SK-N-SH treated with all-trans-retinoic acid at 6 μM for 48 hours (cell line): ENCODE results near the gene MGMT.

ENCODE experiments used
- ATAC-seq: fragments of 200-7000 bp; cut with Tn5 transposase; 3 replicates; pipeline ENCODE4 v1.9.1; 2020; ENCODE audit warnings: mild to moderate bottlenecking, moderate library complexity
- ARNTL ChIP-seq: fragments of 450-650 bp; formaldehyde crosslinking; IDR thresholded peaks from 2 replicates; pipeline ENCODE4 v1.5.0; 2020; ENCODE audit warnings: low read depth, mild to moderate bottlenecking, moderate library complexity, borderline replicate concordance
- BACH2 ChIP-seq: fragments of 250-450 bp; sonication (Bioruptor Pico); IDR thresholded peaks from 2 replicates; pipeline ENCODE4 v1.9.0; 2021; ENCODE audit warnings: mild to moderate bottlenecking, borderline replicate concordance
- CSDC2 ChIP-seq: fragments of 250-450 bp; sonication (Bioruptor Pico); IDR thresholded peaks from 2 replicates; pipeline ENCODE4 v1.5.0; 2020; ENCODE audit warnings: mild to moderate bottlenecking, moderate library complexity
- ESRRG ChIP-seq: fragments of 250-450 bp; sonication (Bioruptor Pico); IDR thresholded peaks from 2 replicates; pipeline ENCODE4 v1.6.1; 2021; ENCODE audit warnings: mild to moderate bottlenecking
- GLIS3 ChIP-seq: fragments of 250-450 bp; sonication (Bioruptor Pico); IDR thresholded peaks from 2 replicates; pipeline ENCODE4 v1.5.0; 2020; ENCODE audit warnings: mild to moderate bottlenecking, moderate library complexity
- ISL1 ChIP-seq: fragments of 250-450 bp; sonication (Bioruptor Pico); IDR thresholded peaks from 2 replicates; pipeline ENCODE4 v2.1.2; 2022; ENCODE audit warnings: mild to moderate bottlenecking, moderate library complexity
- OSR1 ChIP-seq: fragments of 250-450 bp; sonication (Bioruptor Pico); IDR thresholded peaks from 2 replicates; pipeline ENCODE4 v1.8.0; 2022; ENCODE audit warnings: moderate library complexity, mild to moderate bottlenecking, inconsistent platforms
- PPARA ChIP-seq: fragments of 250-450 bp; sonication (Bioruptor Pico); IDR thresholded peaks from 2 replicates; pipeline ENCODE4 v1.5.0; 2020; ENCODE audit warnings: mild to moderate bottlenecking, borderline replicate concordance
- RARB ChIP-seq: fragments of 250-450 bp; sonication (Bioruptor Pico); IDR thresholded peaks from 2 replicates; pipeline ENCODE4 v1.8.0; 2021; ENCODE audit warnings: mild to moderate bottlenecking, moderate library complexity
- SNAI2 ChIP-seq: fragments of 250-450 bp; sonication (Bioruptor Pico); IDR thresholded peaks from 2 replicates; pipeline ENCODE4 v1.5.0; 2020; ENCODE audit warnings: mild to moderate bottlenecking, moderate library complexity
- TCF4 ChIP-seq: fragments of 250-450 bp; sonication (Bioruptor Pico); IDR thresholded peaks from 2 replicates; pipeline ENCODE4 v1.8.0; 2021; ENCODE audit warnings: mild to moderate bottlenecking, moderate library complexity, borderline replicate concordance
- TOX ChIP-seq: fragments of 250-450 bp; sonication (Bioruptor Pico); IDR thresholded peaks from 2 replicates; pipeline ENCODE4 v1.8.0; 2021; ENCODE audit warnings: mild to moderate bottlenecking, moderate library complexity, borderline replicate concordance
- ZC3H10 ChIP-seq: fragments of 250-450 bp; sonication (Bioruptor Pico); IDR thresholded peaks from 2 replicates; pipeline ENCODE4 v1.5.1; 2021; ENCODE audit warnings: mild to moderate bottlenecking, moderate library complexity
- ZFP3 ChIP-seq: fragments of 250-450 bp; sonication (Bioruptor Pico); IDR thresholded peaks from 2 replicates; pipeline ENCODE4 v1.5.0; 2020; ENCODE audit warnings: mild to moderate bottlenecking, moderate library complexity
- ZFP30 ChIP-seq: fragments of 450-650 bp; formaldehyde crosslinking; IDR thresholded peaks from 2 replicates; pipeline ENCODE4 v1.5.0; 2022; ENCODE audit warnings: mild to moderate bottlenecking, moderate library complexity
- ZNF565 ChIP-seq: fragments of 450-650 bp; formaldehyde crosslinking; conservative IDR thresholded peaks from 2 replicates; pipeline ENCODE4 v1.5.0; 2020; ENCODE audit warnings: low read depth, mild to moderate bottlenecking, moderate library complexity
- TF ChIP-seq, protein P1 (sequence below): fragments of 250-450 bp; sonication (Bioruptor Pico); IDR thresholded peaks from 2 replicates; pipeline ENCODE4 v1.5.1; 2021; ENCODE audit warnings: mild to moderate bottlenecking, moderate library complexity
- TF ChIP-seq, protein P2 (sequence below): fragments of 250-450 bp; sonication (Bioruptor Pico); IDR thresholded peaks from 2 replicates; pipeline ENCODE4 v1.8.0; 2020; ENCODE audit warnings: mild to moderate bottlenecking, moderate library complexity, borderline replicate concordance
- TF ChIP-seq, protein P3 (sequence below): fragments of 250-450 bp; sonication (Bioruptor Pico); IDR thresholded peaks from 2 replicates; pipeline ENCODE4 v1.5.1; 2020; ENCODE audit warnings: low read depth, mild to moderate bottlenecking, moderate library complexity
- TF ChIP-seq, protein P4 (sequence below): fragments of 250-450 bp; sonication (Bioruptor Pico); IDR thresholded peaks from 2 replicates; pipeline ENCODE4 v1.8.0; 2021; ENCODE audit warnings: low read depth, mild to moderate bottlenecking, moderate library complexity, borderline replicate concordance
- TF ChIP-seq, protein P5 (sequence below): fragments of 250-450 bp; sonication (Bioruptor Pico); IDR thresholded peaks from 2 replicates; pipeline ENCODE4 v1.5.0; 2020; ENCODE audit warnings: mild to moderate bottlenecking, moderate library complexity

The MGMT gene

DNA sequence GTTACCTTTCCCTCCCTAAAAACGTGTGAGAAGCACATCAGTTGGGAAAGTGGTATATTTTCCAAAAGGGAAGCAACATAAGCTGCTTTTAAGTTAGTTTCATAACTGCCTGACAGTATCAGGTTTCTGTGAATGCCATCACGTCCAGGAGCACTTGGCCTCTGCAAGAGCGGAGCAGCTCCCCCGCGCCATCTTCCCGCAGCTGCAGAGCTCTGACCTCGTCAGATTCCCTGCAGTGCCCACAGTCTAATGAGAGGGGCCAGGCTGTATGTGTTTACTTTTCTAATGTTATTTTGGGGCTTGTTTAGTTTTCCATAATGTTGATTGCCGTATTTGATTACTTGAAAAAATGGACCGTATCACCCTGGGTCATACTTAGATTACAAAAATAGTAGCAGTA is 74.2 kb downstream of the MGMT start:
- no peak for ATAC-seq

DNA sequence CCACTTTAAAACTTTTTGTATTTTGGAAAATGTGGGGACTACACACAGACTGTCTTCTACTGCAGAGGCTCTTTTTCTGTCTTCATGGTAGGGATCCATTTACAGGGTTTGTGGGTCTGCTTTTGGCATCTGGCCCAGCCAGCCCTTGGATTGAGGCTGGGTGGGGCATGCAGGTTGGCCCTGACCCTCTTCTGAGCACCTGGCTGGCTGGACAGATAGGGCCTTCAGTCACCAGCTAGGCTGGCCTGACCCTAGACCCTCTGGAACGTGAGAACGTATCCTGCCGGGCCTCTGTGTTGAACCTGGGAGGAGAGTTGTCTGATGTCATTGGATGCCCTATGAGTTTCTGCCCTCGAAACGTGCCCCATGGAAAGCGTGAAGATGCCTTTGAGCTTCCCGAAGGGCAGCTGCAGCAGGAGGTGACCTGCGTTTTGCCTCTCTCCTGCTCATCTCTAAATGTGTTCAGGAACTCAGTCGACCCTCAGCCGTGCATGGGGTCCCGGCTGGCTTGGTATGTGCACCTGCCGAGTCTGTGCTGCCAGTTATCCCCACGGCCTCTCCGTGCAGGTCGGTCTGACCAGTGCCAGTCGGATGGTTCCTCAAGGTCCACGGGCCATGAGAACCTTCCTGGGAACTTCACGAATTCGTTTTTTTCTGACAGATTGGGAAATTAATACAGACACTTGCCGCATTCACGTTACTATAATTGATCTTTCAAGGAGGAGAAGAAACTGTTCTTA is 74.9 kb downstream of the MGMT start:
- TF ChIP-seq OSR1 (no peak), TCF4 (CRISPR knock-in tag) (no peak), TOX (CRISPR knock-in tag) (no peak), ZC3H10 (CRISPR knock-in tag) (no peak), ZFP3 (CRISPR knock-in tag) (no peak), ZNF565 (CRISPR knock-in tag) (no peak), BACH2 (no peak)
- TF ChIP-seq, protein P1, sequence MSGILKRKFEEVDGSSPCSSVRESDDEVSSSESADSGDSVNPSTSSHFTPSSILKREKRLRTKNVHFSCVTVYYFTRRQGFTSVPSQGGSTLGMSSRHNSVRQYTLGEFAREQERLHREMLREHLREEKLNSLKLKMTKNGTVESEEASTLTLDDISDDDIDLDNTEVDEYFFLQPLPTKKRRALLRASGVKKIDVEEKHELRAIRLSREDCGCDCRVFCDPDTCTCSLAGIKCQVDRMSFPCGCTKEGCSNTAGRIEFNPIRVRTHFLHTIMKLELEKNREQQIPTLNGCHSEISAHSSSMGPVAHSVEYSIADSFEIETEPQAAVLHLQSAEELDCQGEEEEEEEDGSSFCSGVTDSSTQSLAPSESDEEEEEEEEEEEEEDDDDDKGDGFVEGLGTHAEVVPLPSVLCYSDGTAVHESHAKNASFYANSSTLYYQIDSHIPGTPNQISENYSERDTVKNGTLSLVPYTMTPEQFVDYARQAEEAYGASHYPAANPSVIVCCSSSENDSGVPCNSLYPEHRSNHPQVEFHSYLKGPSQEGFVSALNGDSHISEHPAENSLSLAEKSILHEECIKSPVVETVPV (CRISPR knock-in tag) = no peak
- TF ChIP-seq, protein P2, sequence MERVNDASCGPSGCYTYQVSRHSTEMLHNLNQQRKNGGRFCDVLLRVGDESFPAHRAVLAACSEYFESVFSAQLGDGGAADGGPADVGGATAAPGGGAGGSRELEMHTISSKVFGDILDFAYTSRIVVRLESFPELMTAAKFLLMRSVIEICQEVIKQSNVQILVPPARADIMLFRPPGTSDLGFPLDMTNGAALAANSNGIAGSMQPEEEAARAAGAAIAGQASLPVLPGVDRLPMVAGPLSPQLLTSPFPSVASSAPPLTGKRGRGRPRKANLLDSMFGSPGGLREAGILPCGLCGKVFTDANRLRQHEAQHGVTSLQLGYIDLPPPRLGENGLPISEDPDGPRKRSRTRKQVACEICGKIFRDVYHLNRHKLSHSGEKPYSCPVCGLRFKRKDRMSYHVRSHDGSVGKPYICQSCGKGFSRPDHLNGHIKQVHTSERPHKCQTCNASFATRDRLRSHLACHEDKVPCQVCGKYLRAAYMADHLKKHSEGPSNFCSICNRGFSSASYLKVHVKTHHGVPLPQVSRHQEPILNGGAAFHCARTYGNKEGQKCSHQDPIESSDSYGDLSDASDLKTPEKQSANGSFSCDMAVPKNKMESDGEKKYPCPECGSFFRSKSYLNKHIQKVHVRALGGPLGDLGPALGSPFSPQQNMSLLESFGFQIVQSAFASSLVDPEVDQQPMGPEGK = no peak
- ATAC-seq = no peak

More for the DNA sequence above, 74.2 kb downstream of the MGMT start:
- TF ChIP-seq, protein P3, sequence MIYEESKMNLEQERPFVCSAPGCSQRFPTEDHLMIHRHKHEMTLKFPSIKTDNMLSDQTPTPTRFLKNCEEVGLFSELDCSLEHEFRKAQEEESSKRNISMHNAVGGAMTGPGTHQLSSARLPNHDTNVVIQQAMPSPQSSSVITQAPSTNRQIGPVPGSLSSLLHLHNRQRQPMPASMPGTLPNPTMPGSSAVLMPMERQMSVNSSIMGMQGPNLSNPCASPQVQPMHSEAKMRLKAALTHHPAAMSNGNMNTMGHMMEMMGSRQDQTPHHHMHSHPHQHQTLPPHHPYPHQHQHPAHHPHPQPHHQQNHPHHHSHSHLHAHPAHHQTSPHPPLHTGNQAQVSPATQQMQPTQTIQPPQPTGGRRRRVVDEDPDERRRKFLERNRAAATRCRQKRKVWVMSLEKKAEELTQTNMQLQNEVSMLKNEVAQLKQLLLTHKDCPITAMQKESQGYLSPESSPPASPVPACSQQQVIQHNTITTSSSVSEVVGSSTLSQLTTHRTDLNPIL (CRISPR knock-in tag) = no peak
- TF ChIP-seq CSDC2 (CRISPR knock-in tag) = no peak
- TF ChIP-seq, protein P4, sequence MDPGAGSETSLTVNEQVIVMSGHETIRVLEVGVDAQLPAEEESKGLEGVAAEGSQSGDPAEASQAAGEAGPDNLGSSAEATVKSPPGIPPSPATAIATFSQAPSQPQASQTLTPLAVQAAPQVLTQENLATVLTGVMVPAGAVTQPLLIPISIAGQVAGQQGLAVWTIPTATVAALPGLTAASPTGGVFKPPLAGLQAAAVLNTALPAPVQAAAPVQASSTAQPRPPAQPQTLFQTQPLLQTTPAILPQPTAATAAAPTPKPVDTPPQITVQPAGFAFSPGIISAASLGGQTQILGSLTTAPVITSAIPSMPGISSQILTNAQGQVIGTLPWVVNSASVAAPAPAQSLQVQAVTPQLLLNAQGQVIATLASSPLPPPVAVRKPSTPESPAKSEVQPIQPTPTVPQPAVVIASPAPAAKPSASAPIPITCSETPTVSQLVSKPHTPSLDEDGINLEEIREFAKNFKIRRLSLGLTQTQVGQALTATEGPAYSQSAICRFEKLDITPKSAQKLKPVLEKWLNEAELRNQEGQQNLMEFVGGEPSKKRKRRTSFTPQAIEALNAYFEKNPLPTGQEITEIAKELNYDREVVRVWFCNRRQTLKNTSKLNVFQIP = no peak
- no peak for TF ChIP-seq SNAI2 (CRISPR knock-in tag)
- TF ChIP-seq, protein P5, sequence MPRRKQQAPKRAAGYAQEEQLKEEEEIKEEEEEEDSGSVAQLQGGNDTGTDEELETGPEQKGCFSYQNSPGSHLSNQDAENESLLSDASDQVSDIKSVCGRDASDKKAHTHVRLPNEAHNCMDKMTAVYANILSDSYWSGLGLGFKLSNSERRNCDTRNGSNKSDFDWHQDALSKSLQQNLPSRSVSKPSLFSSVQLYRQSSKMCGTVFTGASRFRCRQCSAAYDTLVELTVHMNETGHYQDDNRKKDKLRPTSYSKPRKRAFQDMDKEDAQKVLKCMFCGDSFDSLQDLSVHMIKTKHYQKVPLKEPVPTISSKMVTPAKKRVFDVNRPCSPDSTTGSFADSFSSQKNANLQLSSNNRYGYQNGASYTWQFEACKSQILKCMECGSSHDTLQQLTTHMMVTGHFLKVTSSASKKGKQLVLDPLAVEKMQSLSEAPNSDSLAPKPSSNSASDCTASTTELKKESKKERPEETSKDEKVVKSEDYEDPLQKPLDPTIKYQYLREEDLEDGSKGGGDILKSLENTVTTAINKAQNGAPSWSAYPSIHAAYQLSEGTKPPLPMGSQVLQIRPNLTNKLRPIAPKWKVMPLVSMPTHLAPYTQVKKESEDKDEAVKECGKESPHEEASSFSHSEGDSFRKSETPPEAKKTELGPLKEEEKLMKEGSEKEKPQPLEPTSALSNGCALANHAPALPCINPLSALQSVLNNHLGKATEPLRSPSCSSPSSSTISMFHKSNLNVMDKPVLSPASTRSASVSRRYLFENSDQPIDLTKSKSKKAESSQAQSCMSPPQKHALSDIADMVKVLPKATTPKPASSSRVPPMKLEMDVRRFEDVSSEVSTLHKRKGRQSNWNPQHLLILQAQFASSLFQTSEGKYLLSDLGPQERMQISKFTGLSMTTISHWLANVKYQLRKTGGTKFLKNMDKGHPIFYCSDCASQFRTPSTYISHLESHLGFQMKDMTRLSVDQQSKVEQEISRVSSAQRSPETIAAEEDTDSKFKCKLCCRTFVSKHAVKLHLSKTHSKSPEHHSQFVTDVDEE = no peak

DNA sequence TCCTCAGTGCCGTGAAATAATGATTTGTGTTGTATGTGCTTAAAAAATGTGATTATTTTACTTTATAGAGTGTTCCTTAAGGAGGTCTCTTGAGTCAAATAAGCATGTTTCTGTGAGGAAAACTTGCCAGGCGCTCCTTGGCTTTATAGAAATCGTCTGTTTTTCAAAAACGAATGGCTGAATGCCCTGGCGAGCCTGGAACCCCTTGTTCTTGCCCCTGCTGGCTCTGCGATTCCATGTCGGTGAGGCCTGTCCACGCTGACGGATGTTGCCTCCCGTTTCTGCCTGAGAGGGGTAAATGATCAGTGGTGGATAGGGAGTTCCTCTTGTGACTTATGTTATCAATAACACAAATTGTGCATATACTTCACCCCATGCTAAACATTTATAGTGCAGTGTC is 75.5 kb downstream of the MGMT start:
- ATAC-seq = no peak
- TF ChIP-seq ZFP30 (CRISPR knock-in tag) (no peak), ZFP3 (CRISPR knock-in tag) (no peak), SNAI2 (CRISPR knock-in tag) (no peak), ESRRG (CRISPR knock-in tag) (no peak), CSDC2 (CRISPR knock-in tag) (no peak), OSR1 (no peak), PPARA (no peak), RARB (CRISPR knock-in tag) (no peak), ARNTL (CRISPR knock-in tag) (no peak), BACH2 (no peak), GLIS3 (CRISPR knock-in tag) (no peak), ZNF565 (CRISPR knock-in tag) (no peak), ISL1 (CRISPR knock-in tag) (no peak)
- TF ChIP-seq, protein P2 = no peak
- TF ChIP-seq, protein P4 = no peak
- TF ChIP-seq, protein P5 = no peak
